NB4 (cell line): Measurements from ENCODE around the gene CACNA1B.

ENCODE experiments used
- DNase-seq: peaks from one replicate; pipeline ENCODE4 v3.0.0; 2010; ENCODE audit warnings: low read depth
- H3K4me3 ChIP-seq: one replicate; pipeline ENCODE4 v1.5.1; 2011; ENCODE audit warnings: mild to moderate bottlenecking, low read depth, low read length, moderate library complexity
- CTCF ChIP-seq: IDR thresholded peaks from one replicate; pipeline ENCODE4 v1.5.1; 2012; ENCODE audit warnings: low read depth, low read length
- MYC ChIP-seq: IDR thresholded peaks from 2 replicates; pipeline ENCODE4 v1.6.1; 2011; ENCODE audit warnings: low read depth, low read length
- POLR2A ChIP-seq: IDR thresholded peaks from 2 replicates; pipeline ENCODE4 v1.6.1; 2011; ENCODE audit warnings: mild to moderate bottlenecking; ENCODE audit not compliant: insufficient read length; ENCODE audit errors: extremely low read depth
- TF ChIP-seq, protein P1 (sequence below): IDR thresholded peaks from 2 replicates; pipeline ENCODE4 v1.6.1; 2011; ENCODE audit warnings: low read depth, low read length

CACNA1B gene

GRCh38 chr9:138076650-138077009, 199.0 kb downstream of the CACNA1B start:
- TF ChIP-seq CTCF (no peak), MYC (no peak), POLR2A (no peak)
- TF ChIP-seq, protein P1, sequence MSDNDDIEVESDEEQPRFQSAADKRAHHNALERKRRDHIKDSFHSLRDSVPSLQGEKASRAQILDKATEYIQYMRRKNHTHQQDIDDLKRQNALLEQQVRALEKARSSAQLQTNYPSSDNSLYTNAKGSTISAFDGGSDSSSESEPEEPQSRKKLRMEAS: no peak
- no peak for DNase-seq
- no peak overlapping the region for H3K4me3 ChIP-seq

- no peak for DNase-seq
- H3K4me3 ChIP-seq: no peak overlapping the region
- TF ChIP-seq MYC (no peak), POLR2A (no peak), CTCF (no peak)
- TF ChIP-seq, protein P1: no peak
These were observed 199.5 kb downstream of the CACNA1B start for GRCh38 chr9:138077126-138077525.

DNA sequence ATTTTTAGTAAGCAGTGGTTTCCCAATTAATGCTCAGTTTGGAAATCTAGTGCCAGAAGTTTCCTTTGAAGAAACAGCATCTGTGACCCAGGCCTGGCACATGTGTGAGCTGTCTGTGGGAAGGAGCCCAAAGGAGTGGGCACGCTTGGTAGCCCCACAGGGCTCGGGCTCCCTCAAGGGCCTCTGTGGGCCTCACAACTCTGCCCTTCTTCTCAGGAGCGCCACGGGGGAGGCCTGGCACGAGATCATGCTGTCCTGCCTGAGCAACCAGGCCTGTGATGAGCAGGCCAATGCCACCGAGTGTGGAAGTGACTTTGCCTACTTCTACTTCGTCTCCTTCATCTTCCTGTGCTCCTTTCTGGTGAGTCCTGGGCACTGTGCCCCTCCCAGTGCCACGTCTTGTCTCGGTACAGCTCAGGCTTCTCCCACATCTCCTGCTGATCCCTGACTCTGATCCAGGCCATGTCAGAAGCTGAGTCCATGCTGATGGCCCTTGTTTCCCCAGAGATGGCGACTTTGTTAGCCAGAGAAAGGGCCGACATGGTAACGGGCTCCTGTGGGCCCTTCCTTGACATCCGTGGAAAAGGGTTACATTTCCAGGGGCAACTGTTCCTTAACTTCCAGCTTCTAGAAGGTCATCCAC, 200.4 kb downstream of the CACNA1B start:
- no peak overlapping the region for H3K4me3 ChIP-seq
- DNase-seq: no peak
- TF ChIP-seq MYC (no peak), CTCF (no peak), POLR2A (no peak)
- TF ChIP-seq, protein P1: no peak

DNA sequence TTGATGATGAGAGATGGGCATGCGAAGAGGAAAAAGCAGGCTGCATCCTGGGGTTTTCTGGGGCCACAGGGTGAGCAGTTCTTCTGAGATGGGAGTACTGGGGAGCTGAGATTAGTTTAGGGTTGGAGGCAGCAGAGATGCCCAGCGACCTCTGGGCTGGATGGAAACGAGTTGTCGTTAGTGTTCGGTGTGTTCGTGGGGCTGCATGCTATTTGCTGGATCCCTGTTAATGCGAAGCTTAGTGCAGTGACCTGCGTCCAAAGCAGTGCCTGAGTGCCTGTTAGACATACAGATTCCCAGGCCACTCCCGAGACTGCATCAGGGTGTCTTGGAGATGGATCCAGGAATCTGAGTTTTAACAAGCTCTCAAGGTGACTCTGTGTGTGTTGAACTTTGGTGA, 201.3 kb downstream of the CACNA1B start:
- TF ChIP-seq POLR2A (no peak), MYC (no peak)
- TF ChIP-seq, protein P1: no peak
- no peak overlapping the region for H3K4me3 ChIP-seq
- DNase-seq: no peak

- no peak for TF ChIP-seq POLR2A
- TF ChIP-seq, protein P1: no peak
- no peak for TF ChIP-seq CTCF
- TF ChIP-seq MYC: no peak
- H3K4me3 ChIP-seq: no peak overlapping the region
- DNase-seq: no peak
These were observed 203.4 kb downstream of the CACNA1B start for GRCh38 chr9:138080979-138081378.

DNA sequence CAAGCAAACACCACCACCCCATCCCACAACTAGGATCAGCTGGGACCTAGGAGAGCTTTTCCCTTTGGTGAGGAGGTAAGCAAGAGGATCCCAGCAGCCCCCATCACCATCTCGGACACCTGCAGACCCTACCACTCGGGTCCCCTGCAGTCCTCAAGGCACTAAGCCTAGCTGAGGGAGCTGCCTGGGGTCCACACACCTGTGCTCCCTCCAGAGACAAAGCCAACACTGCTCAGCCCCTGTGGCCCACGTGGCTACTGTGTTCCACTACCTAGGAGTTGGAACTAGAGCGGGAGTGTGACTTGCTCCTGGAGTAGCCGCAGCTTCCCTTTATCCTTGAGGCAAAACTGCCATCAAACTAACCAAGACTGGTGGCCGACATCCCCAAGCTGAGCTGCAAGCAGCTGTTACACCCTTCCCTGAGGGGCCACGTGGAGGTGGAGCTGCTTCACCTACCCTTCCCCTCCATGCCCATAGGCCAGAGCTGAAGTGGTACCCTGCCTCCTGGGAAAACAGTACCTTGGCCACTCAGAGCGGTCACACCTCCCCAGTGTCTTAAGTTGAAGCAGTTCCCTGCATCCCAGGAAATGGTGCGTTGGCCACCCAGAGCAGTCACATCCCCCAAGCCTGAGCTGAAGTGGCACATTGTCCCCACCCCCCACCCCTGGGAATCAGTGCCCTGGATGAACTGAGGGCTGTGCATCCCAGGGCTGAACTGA, 205.5 kb downstream of the CACNA1B start:
- TF ChIP-seq MYC (no peak), CTCF (no peak), POLR2A (no peak)
- TF ChIP-seq, protein P1: no peak
- DNase-seq: no peak
- no peak overlapping the region for H3K4me3 ChIP-seq
